ENCODE results near the gene BBS5. TPM values are rescaled to one million over a fixed set of nuclear protein-coding genes. Genes with fewer than 3 reads are reported as not detected.

The BBS5 gene
- total and polyA plus RNA-seq, 2 experiments from 2014 or later = 0.10 to 0.36 TPM

DNA sequence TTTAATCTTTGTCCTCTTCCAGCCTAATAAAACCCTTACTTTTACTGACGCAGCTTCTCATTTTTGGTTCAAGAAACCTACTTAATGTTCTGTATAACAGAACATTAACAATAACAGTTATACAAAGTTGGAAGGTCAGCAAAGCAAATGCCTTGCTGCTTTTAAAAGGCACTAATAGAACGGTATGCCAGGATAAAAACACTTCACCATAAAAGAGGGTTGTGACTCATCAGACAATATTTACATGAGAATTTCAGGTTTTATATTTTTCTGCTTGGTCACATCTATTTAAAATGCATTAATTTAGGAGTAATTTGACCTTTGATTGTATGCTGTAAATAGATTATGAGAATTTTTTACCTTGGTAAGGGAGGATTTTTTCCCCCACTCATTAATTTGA lies 33.2 kb downstream of the BBS5 start:
- H4K20me1 ChIP-seq (replicated peaks; ENCODE audit: insufficient read depth) = no peaks in the 10 kb centered on the region
- DNase-seq (ENCODE audit: low spot score) (no peak), ATAC-seq (no peak)
- H3K4me3 Mint-ChIP-seq = no peak overlapping the region
- no peak overlapping the region for H3K27ac ChIP-seq (ENCODE audit: low read depth)
- no peak overlapping the region for H2AFZ ChIP-seq
- H3K27me3 Mint-ChIP-seq (ENCODE audit: insufficient read depth, low read depth, poor library complexity) = no peaks in the 10 kb centered on the region
- no peaks in the 10 kb centered on the region for H3K9me2 ChIP-seq (ENCODE audit: insufficient read depth)
- no peaks in the 10 kb centered on the region for H3K36me3 ChIP-seq (ENCODE audit: insufficient read depth)
- no peak overlapping the region for H3K27ac Mint-ChIP-seq
- no peak overlapping the region for H3K4me3 ChIP-seq
- H3K36me3 Mint-ChIP-seq (ENCODE audit: low read depth) = no peaks in the 10 kb centered on the region
- no peaks in the 10 kb centered on the region for H3K9me3 Mint-ChIP-seq
- H3K4me1 ChIP-seq (ENCODE audit: insufficient read depth) = no peaks in the 10 kb centered on the region
- H3K4me1 Mint-ChIP-seq = peaks cover 9% of the 10 kb centered on the region; the same call in 2 of the 3 replicates
- H3K4me2 ChIP-seq = no peak overlapping the region
- no peaks in the 10 kb centered on the region for H3F3A ChIP-seq (replicated peaks; ENCODE audit: low read depth)
- TF ChIP-seq EZH2phosphoT487 (IDR thresholded peaks at IDR 0.05; ENCODE audit: unreplicated experiment) (no peak), ZNF331 (CRISPR knock-in tag; IDR thresholded peaks at IDR 0.05; ENCODE audit: low read depth) (no peak), ZNF114 (CRISPR knock-in tag; IDR thresholded peaks at IDR 0.05) (no peak), STAT1 (IDR thresholded peaks at IDR 0.05; ENCODE audit: unreplicated experiment) (no peak), EZH2 (IDR thresholded peaks at IDR 0.05; ENCODE audit: low read depth, unreplicated experiment) (no peak), JUNB (IDR thresholded peaks at IDR 0.05; ENCODE audit: unreplicated experiment) (no peak), CREB1 (CRISPR knock-in tag; IDR thresholded peaks at IDR 0.05; ENCODE audit: low read depth) (no peak), POLR2AphosphoS5 (IDR thresholded peaks at IDR 0.05; ENCODE audit: low read depth) (no peak), NANOG (IDR thresholded peaks at IDR 0.05; ENCODE audit: borderline replicate concordance) (no peak)
- TF ChIP-seq, protein P1, sequence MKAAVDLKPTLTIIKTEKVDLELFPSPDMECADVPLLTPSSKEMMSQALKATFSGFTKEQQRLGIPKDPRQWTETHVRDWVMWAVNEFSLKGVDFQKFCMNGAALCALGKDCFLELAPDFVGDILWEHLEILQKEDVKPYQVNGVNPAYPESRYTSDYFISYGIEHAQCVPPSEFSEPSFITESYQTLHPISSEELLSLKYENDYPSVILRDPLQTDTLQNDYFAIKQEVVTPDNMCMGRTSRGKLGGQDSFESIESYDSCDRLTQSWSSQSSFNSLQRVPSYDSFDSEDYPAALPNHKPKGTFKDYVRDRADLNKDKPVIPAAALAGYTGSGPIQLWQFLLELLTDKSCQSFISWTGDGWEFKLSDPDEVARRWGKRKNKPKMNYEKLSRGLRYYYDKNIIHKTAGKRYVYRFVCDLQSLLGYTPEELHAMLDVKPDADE (IDR thresholded peaks at IDR 0.05) = no peak
- TF ChIP-seq, protein P2, sequence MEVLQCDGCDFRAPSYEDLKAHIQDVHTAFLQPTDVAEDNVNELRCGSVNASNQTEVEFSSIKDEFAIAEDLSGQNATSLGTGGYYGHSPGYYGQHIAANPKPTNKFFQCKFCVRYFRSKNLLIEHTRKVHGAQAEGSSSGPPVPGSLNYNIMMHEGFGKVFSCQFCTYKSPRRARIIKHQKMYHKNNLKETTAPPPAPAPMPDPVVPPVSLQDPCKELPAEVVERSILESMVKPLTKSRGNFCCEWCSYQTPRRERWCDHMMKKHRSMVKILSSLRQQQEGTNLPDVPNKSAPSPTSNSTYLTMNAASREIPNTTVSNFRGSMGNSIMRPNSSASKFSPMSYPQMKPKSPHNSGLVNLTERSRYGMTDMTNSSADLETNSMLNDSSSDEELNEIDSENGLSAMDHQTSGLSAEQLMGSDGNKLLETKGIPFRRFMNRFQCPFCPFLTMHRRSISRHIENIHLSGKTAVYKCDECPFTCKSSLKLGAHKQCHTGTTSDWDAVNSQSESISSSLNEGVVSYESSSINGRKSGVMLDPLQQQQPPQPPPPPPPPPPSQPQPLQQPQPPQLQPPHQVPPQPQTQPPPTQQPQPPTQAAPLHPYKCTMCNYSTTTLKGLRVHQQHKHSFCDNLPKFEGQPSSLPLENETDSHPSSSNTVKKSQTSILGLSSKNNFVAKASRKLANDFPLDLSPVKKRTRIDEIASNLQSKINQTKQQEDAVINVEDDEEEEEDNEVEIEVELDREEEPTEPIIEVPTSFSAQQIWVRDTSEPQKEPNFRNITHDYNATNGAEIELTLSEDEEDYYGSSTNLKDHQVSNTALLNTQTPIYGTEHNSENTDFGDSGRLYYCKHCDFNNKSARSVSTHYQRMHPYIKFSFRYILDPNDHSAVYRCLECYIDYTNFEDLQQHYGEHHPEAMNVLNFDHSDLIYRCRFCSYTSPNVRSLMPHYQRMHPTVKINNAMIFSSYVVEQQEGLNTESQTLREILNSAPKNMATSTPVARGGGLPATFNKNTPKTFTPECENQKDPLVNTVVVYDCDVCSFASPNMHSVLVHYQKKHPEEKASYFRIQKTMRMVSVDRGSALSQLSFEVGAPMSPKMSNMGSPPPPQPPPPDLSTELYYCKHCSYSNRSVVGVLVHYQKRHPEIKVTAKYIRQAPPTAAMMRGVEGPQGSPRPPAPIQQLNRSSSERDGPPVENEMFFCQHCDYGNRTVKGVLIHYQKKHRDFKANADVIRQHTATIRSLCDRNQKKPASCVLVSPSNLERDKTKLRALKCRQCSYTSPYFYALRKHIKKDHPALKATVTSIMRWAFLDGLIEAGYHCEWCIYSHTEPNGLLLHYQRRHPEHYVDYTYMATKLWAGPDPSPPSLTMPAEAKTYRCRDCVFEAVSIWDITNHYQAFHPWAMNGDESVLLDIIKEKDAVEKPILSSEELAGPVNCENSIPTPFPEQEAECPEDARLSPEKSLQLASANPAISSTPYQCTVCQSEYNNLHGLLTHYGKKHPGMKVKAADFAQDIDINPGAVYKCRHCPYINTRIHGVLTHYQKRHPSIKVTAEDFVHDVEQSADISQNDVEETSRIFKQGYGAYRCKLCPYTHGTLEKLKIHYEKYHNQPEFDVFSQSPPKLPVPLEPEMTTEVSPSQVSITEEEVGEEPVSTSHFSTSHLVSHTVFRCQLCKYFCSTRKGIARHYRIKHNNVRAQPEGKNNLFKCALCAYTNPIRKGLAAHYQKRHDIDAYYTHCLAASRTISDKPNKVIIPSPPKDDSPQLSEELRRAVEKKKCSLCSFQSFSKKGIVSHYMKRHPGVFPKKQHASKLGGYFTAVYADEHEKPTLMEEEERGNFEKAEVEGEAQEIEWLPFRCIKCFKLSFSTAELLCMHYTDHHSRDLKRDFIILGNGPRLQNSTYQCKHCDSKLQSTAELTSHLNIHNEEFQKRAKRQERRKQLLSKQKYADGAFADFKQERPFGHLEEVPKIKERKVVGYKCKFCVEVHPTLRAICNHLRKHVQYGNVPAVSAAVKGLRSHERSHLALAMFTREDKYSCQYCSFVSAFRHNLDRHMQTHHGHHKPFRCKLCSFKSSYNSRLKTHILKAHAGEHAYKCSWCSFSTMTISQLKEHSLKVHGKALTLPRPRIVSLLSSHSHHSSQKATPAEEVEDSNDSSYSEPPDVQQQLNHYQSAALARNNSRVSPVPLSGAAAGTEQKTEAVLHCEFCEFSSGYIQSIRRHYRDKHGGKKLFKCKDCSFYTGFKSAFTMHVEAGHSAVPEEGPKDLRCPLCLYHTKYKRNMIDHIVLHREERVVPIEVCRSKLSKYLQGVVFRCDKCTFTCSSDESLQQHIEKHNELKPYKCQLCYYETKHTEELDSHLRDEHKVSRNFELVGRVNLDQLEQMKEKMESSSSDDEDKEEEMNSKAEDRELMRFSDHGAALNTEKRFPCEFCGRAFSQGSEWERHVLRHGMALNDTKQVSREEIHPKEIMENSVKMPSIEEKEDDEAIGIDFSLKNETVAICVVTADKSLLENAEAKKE (CRISPR knock-in tag; IDR thresholded peaks at IDR 0.05) = no peak
- TF ChIP-seq, protein P3, sequence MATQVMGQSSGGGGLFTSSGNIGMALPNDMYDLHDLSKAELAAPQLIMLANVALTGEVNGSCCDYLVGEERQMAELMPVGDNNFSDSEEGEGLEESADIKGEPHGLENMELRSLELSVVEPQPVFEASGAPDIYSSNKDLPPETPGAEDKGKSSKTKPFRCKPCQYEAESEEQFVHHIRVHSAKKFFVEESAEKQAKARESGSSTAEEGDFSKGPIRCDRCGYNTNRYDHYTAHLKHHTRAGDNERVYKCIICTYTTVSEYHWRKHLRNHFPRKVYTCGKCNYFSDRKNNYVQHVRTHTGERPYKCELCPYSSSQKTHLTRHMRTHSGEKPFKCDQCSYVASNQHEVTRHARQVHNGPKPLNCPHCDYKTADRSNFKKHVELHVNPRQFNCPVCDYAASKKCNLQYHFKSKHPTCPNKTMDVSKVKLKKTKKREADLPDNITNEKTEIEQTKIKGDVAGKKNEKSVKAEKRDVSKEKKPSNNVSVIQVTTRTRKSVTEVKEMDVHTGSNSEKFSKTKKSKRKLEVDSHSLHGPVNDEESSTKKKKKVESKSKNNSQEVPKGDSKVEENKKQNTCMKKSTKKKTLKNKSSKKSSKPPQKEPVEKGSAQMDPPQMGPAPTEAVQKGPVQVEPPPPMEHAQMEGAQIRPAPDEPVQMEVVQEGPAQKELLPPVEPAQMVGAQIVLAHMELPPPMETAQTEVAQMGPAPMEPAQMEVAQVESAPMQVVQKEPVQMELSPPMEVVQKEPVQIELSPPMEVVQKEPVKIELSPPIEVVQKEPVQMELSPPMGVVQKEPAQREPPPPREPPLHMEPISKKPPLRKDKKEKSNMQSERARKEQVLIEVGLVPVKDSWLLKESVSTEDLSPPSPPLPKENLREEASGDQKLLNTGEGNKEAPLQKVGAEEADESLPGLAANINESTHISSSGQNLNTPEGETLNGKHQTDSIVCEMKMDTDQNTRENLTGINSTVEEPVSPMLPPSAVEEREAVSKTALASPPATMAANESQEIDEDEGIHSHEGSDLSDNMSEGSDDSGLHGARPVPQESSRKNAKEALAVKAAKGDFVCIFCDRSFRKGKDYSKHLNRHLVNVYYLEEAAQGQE (IDR thresholded peaks at IDR 0.05; ENCODE audit: unreplicated experiment) = no peak
- TF ChIP-seq, protein P4, sequence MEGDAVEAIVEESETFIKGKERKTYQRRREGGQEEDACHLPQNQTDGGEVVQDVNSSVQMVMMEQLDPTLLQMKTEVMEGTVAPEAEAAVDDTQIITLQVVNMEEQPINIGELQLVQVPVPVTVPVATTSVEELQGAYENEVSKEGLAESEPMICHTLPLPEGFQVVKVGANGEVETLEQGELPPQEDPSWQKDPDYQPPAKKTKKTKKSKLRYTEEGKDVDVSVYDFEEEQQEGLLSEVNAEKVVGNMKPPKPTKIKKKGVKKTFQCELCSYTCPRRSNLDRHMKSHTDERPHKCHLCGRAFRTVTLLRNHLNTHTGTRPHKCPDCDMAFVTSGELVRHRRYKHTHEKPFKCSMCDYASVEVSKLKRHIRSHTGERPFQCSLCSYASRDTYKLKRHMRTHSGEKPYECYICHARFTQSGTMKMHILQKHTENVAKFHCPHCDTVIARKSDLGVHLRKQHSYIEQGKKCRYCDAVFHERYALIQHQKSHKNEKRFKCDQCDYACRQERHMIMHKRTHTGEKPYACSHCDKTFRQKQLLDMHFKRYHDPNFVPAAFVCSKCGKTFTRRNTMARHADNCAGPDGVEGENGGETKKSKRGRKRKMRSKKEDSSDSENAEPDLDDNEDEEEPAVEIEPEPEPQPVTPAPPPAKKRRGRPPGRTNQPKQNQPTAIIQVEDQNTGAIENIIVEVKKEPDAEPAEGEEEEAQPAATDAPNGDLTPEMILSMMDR (conservative IDR thresholded peaks at IDR 0.05; ENCODE audit: low read depth in 2 of 2) = no peak
- H3K27me3 ChIP-seq (ENCODE audit: insufficient read depth) = no peaks in the 10 kb centered on the region
- H3K79me2 ChIP-seq (replicated peaks; ENCODE audit: insufficient read depth) = no peaks in the 10 kb centered on the region

Data from GM23338 (cell line).